Hematopoietic multipotent progenitor cell (in vitro differentiated cells): ENCODE data around the gene SLC34A1. TPM values are rescaled to one million over a fixed set of nuclear protein-coding genes. Genes with fewer than 3 reads are reported as not detected.
"Not testable (repeated sequence)": the region's sequence is repeated elsewhere in the genome, so short reads cannot be mapped to it uniquely, and the experiment has no call there.

ENCODE experiments used
- DNase-seq, 3 donors: peaks; one replicate each; pipeline ENCODE4 v3.0.0-alpha.2; 2011 to 2015; ENCODE audit warnings: low read depth in 2 of 3, low spot score in 2 of 3
- total RNA-seq: library from RNA; depleted of rRNA; stranded (reverse); fragments of >200 nt; gene quantifications from one replicate; pipeline ENCODE4 v1.2.3, GENCODE V29; 2012

The SLC34A1 gene, protein sequence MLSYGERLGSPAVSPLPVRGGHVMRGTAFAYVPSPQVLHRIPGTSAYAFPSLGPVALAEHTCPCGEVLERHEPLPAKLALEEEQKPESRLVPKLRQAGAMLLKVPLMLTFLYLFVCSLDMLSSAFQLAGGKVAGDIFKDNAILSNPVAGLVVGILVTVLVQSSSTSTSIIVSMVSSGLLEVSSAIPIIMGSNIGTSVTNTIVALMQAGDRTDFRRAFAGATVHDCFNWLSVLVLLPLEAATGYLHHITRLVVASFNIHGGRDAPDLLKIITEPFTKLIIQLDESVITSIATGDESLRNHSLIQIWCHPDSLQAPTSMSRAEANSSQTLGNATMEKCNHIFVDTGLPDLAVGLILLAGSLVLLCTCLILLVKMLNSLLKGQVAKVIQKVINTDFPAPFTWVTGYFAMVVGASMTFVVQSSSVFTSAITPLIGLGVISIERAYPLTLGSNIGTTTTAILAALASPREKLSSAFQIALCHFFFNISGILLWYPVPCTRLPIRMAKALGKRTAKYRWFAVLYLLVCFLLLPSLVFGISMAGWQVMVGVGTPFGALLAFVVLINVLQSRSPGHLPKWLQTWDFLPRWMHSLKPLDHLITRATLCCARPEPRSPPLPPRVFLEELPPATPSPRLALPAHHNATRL
- under 0.01 TPM for total RNA-seq

DNA sequence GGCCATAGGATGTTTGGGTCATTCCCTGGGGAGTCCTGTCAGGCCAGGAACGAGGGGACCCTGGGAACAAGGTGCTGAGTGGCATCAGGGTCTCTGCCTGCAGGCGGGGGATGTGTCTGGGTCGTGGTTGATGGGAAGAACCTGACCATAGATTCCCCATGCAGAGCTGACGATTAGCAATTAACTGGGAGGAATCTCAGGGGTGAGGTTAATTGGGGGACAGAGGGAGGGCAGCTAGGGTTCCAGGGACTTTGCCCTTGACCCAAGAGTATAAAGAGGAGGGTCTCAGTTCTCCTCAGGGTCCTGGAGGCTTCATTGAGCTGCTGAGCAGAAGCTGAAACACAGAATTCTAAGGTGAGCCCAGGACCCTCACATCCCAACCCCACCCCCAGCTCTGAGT, at the start of gene SLC34A1:
Gene SLC34A1, plus strand, starts transcription at position 301 of the 400 bp plus-strand sequence. CDS start 1,308 bp downstream, outside the sequence.
- DNase-seq, result no peak

GRCh38 chr5:177334781-177335700, 49.2 kb upstream of the SLC34A1 start:
- no peak for DNase-seq

GRCh38 chr5:177335701-177336065, 48.6 kb upstream of the SLC34A1 start:
- no peak for DNase-seq

GRCh38 chr5:177336112-177336511, 48.1 kb upstream of the SLC34A1 start:
- peak in 2 of 3 donors; percentile 83 to 89 for DNase-seq

GRCh38 chr5:177336603-177337494, 47.4 kb upstream of the SLC34A1 start:
- no peak for DNase-seq

DNA sequence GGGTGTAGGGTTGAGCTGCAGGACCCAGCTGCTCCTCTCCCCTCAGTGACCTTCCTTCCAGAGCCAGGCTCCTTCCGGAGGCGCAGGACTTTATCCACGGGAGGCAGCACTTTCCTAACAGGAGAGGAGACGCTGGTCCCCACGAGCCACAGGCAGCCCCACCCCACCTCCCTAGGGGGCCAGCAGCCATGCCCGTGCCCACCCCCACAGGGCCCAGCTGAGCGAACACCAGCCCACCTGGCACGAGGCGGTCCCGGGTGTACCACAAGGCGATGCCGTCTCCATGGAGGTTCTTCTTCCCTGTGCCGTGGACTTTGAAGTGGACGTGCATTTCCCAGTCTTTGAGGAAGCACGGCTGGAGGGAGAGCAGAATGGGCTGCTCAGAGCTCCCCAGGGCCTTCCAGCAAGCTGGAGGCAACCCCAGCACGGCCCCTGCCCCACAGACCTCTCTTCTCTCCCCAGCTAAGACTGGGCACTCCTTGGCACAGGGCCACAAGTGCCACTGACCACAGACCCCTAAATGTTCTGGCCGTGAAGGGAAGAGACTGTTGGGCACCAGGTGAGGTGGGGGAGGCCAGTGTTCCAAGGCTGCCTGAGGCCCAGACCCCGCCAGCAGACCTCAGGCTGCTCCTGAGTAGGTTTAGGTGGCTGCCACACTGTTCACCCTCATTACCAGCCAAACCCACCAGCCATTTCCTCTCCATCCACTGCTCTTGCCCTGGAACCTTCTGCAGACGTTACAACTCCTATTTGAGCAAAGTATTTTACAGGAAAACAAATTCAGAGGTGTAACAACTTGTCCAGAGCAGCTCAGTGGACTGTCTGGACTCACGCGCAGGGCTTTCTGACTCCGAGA, 45.8 kb upstream of the SLC34A1 start:
- no peak for DNase-seq

- DNase-seq, result no peak
These were observed 45.1 kb upstream of the SLC34A1 start for GRCh38 chr5:177339107-177339638.

- not testable (repeated sequence) for DNase-seq
These were observed 41.2 kb upstream of the SLC34A1 start for GRCh38 chr5:177343000-177343399.

GRCh38 chr5:177343777-177344176, 40.5 kb upstream of the SLC34A1 start:
- DNase-seq, result no peak

- no peak for DNase-seq
These were observed 39.3 kb upstream of the SLC34A1 start for GRCh38 chr5:177344891-177345290.

- no peak for DNase-seq
These were observed 37.4 kb upstream of the SLC34A1 start for GRCh38 chr5:177346820-177347219.

DNA sequence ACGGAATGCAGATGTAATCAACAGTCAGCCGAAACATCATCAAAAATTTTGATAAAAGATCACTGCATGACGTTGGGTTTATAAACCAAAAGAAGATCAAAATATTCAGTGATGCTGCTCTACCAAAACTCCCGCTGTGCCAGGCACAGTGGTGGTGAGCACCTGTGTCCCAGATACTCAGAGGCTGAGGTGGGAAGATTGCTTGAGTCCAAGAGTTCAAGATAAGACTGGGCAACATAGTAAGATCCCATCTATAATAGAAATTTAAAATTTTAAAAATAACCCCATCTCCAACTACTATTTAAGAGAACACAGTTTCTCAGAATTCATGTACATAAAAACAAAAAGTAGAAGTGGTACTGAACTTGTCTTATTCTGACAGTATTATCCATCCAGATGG, 36.5 kb upstream of the SLC34A1 start:
- DNase-seq, result no peak

- DNase-seq, result no peak
These were observed 34.9 kb upstream of the SLC34A1 start for GRCh38 chr5:177349362-177349647.

- DNase-seq, result no peak
These were observed 34.5 kb upstream of the SLC34A1 start for GRCh38 chr5:177349762-177350161.

DNA sequence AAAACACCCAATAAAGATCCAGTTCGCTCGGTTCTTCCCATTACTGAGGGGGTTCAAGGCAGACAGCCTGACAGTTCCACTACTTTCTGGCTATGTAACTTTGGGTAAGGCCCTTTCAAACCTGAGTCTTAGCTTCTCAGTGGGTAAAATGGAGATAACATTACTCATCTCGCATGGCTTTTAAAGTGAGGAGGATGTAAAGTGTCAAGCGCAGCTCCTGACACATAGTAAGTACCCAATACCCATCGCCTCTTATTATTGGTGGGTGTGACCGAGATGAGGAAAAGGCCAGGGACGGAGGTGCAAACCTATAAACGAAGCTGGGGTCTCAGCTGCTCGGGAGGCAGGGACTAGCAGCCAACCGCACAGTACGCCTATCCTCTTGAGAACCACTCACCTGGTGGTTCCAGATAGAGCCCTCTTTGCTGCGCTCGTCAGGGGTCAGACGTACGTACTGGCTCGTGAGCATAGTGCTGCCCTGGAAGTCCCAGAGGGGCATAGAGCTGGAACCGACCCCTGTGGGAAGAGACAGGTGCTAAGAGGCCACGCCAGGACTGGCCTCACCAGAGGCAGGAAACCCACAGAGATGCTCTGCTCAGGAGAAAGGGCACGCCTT, 33.4 kb upstream of the SLC34A1 start:
- no peak for DNase-seq

DNA sequence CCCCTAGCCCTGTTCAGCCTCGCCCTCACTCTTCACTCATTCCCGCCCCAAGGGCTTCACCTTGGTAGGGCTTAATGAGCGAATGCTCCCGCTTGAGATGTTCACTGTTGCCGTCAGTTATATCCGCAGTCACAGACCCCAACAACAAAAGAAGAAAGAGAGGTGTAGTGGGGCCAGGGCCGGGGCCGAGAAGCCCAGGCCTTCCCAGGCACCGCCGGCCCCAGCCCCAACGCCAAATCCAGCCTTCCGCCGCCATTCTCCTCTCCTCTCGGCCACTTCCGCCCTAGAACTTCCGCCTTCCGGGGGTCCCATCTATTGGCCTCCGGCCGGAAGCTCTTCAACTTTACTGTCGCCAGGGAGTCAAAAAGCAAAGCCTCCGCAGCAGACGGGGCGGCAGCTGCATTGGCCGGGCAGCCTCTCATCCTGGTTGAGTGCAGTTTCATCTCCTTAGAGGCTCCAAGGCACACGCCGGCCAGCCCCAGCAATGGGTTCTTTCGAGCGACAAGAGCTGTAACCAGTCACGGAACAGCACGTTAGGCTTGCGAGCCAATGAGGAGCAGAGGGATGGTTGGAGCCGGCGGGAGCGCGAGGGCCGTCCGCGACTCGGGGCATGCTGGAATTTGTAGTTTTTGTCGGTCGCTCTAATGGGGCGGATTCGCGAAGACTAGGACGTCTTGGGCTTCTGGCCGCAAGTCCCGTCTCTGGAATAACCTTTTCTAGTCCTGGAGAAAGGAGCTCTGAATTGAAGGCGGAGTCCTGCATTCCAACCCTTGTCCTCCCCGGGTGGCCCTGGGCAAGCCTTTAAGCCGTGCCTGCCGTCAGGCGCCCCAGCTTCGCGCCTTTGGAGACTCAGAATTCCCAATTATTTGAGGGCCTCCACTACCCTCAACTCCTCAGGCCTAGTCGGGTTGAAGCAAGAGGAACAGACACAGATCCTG, 32.6 kb upstream of the SLC34A1 start, which contains the start of gene LMAN2:
Gene LMAN2, minus strand, starts transcription at position 277 of the 938 bp plus-strand sequence. Its CDS starts 21 bp downstream, at position 256.
- peak; percentile 83 to 96 (median 94) for DNase-seq

- DNase-seq, result no peak
These were observed 31.1 kb upstream of the SLC34A1 start for GRCh38 chr5:177353093-177353492.
